GM19438 (cell line): ENCODE data around the gene MBOAT1.
"Not testable (repeated sequence)": the region's sequence is repeated elsewhere in the genome, so short reads cannot be mapped to it uniquely, and the experiment has no call there.

Source experiments
- ATAC-seq: cut with Tn5 transposase; IDR thresholded peaks from one replicate; pipeline ENCODE4 v1.9.1; 2021; ENCODE audit warnings: low read depth; ENCODE audit not compliant: unreplicated experiment

The MBOAT1 gene

GRCh38 chr6:20142866-20143265, 69.4 kb downstream of the MBOAT1 start:
- ATAC-seq = no peak

- ATAC-seq = no peak
Measured at GRCh38 chr6:20141931-20142330, 70.3 kb downstream of the MBOAT1 start.

GRCh38 chr6:20139127-20139963, 72.9 kb downstream of the MBOAT1 start:
- ATAC-seq = not testable (repeated sequence)

- no peak for ATAC-seq
Measured at GRCh38 chr6:20137837-20138236, 74.4 kb downstream of the MBOAT1 start.

GRCh38 chr6:20137240-20137639, 75.0 kb downstream of the MBOAT1 start:
- ATAC-seq = no peak

- ATAC-seq = no peak
Measured at GRCh38 chr6:20135677-20136268, 76.5 kb downstream of the MBOAT1 start.

GRCh38 chr6:20134613-20135012, 77.7 kb downstream of the MBOAT1 start:
- ATAC-seq = no peak

- ATAC-seq = no peak
Measured at GRCh38 chr6:20129290-20130088, 82.8 kb downstream of the MBOAT1 start.

- no peak for ATAC-seq
Measured at GRCh38 chr6:20128018-20128417, 84.3 kb downstream of the MBOAT1 start.

GRCh38 chr6:20126789-20127653, 85.2 kb downstream of the MBOAT1 start:
- peak; percentile 94 for ATAC-seq

- ATAC-seq = no peak
Measured at GRCh38 chr6:20126102-20126752, 86.0 kb downstream of the MBOAT1 start.

GRCh38 chr6:20124545-20124944, 87.7 kb downstream of the MBOAT1 start:
- no peak for ATAC-seq

GRCh38 chr6:20119485-20119884, 92.8 kb downstream of the MBOAT1 start:
- ATAC-seq = no peak

GRCh38 chr6:20118892-20119291, 93.4 kb downstream of the MBOAT1 start:
- ATAC-seq = no peak

- no peak for ATAC-seq
Measured at GRCh38 chr6:20117474-20117873, 94.8 kb downstream of the MBOAT1 start.

GRCh38 chr6:20116792-20117191, 95.5 kb downstream of the MBOAT1 start:
- ATAC-seq = no peak

- ATAC-seq = no peak
Measured at GRCh38 chr6:20115246-20115980, 96.9 kb downstream of the MBOAT1 start.

- no peak for ATAC-seq
Measured at GRCh38 chr6:20113649-20114224, 98.5 kb downstream of the MBOAT1 start.

- ATAC-seq = no peak
Measured at GRCh38 chr6:20112841-20113240, 99.4 kb downstream of the MBOAT1 start.
